ENCODE results near the gene TACC2. TPM values are rescaled to one million over a fixed set of nuclear protein-coding genes. Genes with fewer than 3 reads are reported as not detected.

TACC2 gene
- total and polyA plus RNA-seq, 8 donors = 29.0 to 102 (median 52.9) TPM

- H3K4me3 ChIP-seq = no peak overlapping the region
- no peaks in the 10 kb centered on the region for H3K9me3 ChIP-seq
- TF ChIP-seq EP300 (IDR thresholded peaks at IDR 0.05) (no peak), POLR2AphosphoS5 (IDR thresholded peaks at IDR 0.05) (peak in 1 of 3 donors; percentile 9), POLR2A (IDR thresholded peaks at IDR 0.05) (no peak), CTCF (IDR thresholded peaks at IDR 0.05) (no peak)
- H3K4me1 ChIP-seq = peaks cover 0 to 15% (median 7%) of the 10 kb centered on the region in 4 donors
- H3K27me3 ChIP-seq = no peaks in the 10 kb centered on the region
- WGBS, 5 donors = 60 to 68% (median 64%) methylated on average over 7 of the region's 7 CpGs
- DNase-seq = peak in 1 of 2 donors; percentile 60
- H3K36me3 ChIP-seq = no peaks in the 10 kb centered on the region
- H3K27ac ChIP-seq = no peak overlapping the region
- intact Hi-C loops (cut with DNase I; ENCODE audit: low total_unique reads) = no loop called here
These were observed 41.3 kb upstream of the TACC2 start for GRCh38 chr10:121947343-121948330.

DNA sequence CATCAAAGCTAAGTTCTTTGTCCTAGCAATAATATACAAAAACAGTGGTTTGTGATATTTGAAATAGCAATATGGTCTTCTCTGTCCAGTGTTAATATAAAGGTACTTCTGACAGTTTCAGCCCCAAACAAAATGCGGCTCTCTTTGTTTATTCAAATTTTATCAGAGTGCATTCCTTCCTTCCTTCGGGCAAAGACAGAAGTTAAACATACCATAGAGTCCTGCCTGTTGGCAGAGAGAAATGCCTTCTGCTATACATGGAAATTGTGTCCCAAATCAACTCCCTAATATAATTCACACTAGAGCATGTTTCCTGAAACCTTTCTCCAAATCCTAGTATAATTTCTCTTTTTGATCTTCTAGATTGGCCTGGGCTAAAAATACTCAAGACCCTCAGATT lies 39.9 kb upstream of the TACC2 start:
- TF ChIP-seq EP300 (IDR thresholded peaks at IDR 0.05) = no peak
- no peak for TF ChIP-seq CTCF (IDR thresholded peaks at IDR 0.05)
- no peak for TF ChIP-seq POLR2A (IDR thresholded peaks at IDR 0.05)
- TF ChIP-seq POLR2AphosphoS5 (IDR thresholded peaks at IDR 0.05) = no peak
- Histone ChIP-seq H3K27ac (no peak overlapping the region), H3K4me3 (no peak overlapping the region), H3K9me3 (no peaks in the 10 kb centered on the region), H3K4me1 (peaks cover 0 to 15% (median 5%) of the 10 kb centered on the region in 4 donors), H3K36me3 (peaks cover 0 to 3% (median 0%) of the 10 kb centered on the region in 4 donors), H3K27me3 (no peaks in the 10 kb centered on the region)
- 16 to 37% (median 23%) methylated on average over 2 of the region's 2 CpGs for WGBS, 5 donors
- no peak for DNase-seq
- intact Hi-C loops (cut with DNase I; ENCODE audit: low total_unique reads) = no loop called here

GRCh38 chr10:121949451-121949850 lies 39.5 kb upstream of the TACC2 start:
- 67 to 84% (median 75%) methylated on average over 3 of the region's 3 CpGs for WGBS, 5 donors

More at GRCh38 chr10:121949451-121949850, 39.5 kb upstream of the TACC2 start:
- Histone ChIP-seq H3K27me3 (no peaks in the 10 kb centered on the region), H3K27ac (no peak overlapping the region), H3K4me3 (no peak overlapping the region), H3K4me1 (peaks cover 0 to 15% (median 5%) of the 10 kb centered on the region in 4 donors), H3K9me3 (no peaks in the 10 kb centered on the region), H3K36me3 (peaks cover 0 to 7% (median under 1%) of the 10 kb centered on the region in 4 donors)
- intact Hi-C loops (cut with DNase I; ENCODE audit: low total_unique reads) = no loop called here
- TF ChIP-seq CTCF (IDR thresholded peaks at IDR 0.05) (no peak), POLR2A (IDR thresholded peaks at IDR 0.05) (no peak), POLR2AphosphoS5 (IDR thresholded peaks at IDR 0.05) (no peak), EP300 (IDR thresholded peaks at IDR 0.05) (no peak)
- no peak for DNase-seq
